Neuronal stem cell (in vitro differentiated cells): Measurements from ENCODE around the gene ANKFN1. TPM values are rescaled to one million over a fixed set of nuclear protein-coding genes. Genes with fewer than 3 reads are reported as not detected.

Source experiments
- DNase-seq: peaks from one replicate; pipeline ENCODE4 v3.0.0-alpha.2; 2013; ENCODE audit warnings: low spot score
- H2AFZ ChIP-seq: one replicate; pipeline ENCODE4 v1.6.1; 2013; ENCODE audit warnings: mild to moderate bottlenecking, low read length, inconsistent platforms
- H2AK5ac ChIP-seq: 2 replicates; pipeline ENCODE4 v1.6.1; 2013; ENCODE audit warnings: low read depth, mild to moderate bottlenecking, inconsistent platforms, low read length, moderate library complexity, mixed read lengths
- H2BK120ac ChIP-seq: 2 replicates; pipeline ENCODE4 v1.6.1; 2013; ENCODE audit warnings: low read depth, mild to moderate bottlenecking, inconsistent platforms, low read length, moderate library complexity, mixed read lengths
- H2BK12ac ChIP-seq: one replicate; pipeline ENCODE4 v1.6.1; 2013; ENCODE audit warnings: low read length, inconsistent platforms
- H2BK15ac ChIP-seq: 2 replicates; pipeline ENCODE4 v1.6.1; 2013; ENCODE audit warnings: mild to moderate bottlenecking, low read length, inconsistent platforms, mixed read lengths
- H2BK5ac ChIP-seq: one replicate; pipeline ENCODE4 v1.6.1; 2013; ENCODE audit warnings: inconsistent platforms, mild to moderate bottlenecking, low read length, moderate library complexity
- H3K14ac ChIP-seq: one replicate; pipeline ENCODE4 v1.6.1; 2013; ENCODE audit warnings: low read length, inconsistent platforms
- H3K18ac ChIP-seq: 2 replicates; pipeline ENCODE4 v1.6.1; 2013; ENCODE audit warnings: low read length, inconsistent platforms
- H3K23ac ChIP-seq: 2 replicates; pipeline ENCODE4 v1.6.1; 2013; ENCODE audit warnings: low read depth, mild to moderate bottlenecking, mixed read lengths, low read length, inconsistent platforms; ENCODE audit not compliant: poor library complexity
- H3K27ac ChIP-seq: replicated peaks from 3 replicates; pipeline ENCODE4 v1.5.1; 2013; ENCODE audit warnings: low read length, inconsistent platforms
- H3K27me3 ChIP-seq, 3 experiments: 2 replicates each; pipeline ENCODE4 v1.6.1; 2013; ENCODE audit warnings: low read length in 3 of 3, mild to moderate bottlenecking in 2 of 3, inconsistent platforms in 1 of 3, low read depth in 1 of 3, mixed read lengths in 1 of 3, moderate library complexity in 1 of 3; ENCODE audit not compliant: control insufficient read depth in 3 of 3, insufficient read depth in 3 of 3
- H3K36me3 ChIP-seq, 2 donors: replicated peaks in 1 of 2; 2 replicates each; pipeline ENCODE4 v1.6.1; 2013; ENCODE audit warnings: low read length in 2 of 2; ENCODE audit not compliant: control insufficient read depth in 2 of 2, insufficient read depth in 2 of 2
- H3K4ac ChIP-seq: 2 replicates; pipeline ENCODE4 v1.6.1; 2013; ENCODE audit warnings: inconsistent platforms, mild to moderate bottlenecking, low read length, moderate library complexity
- H3K4me1 ChIP-seq, 2 donors: 1 replicate in 1 of 2; 2 replicates in 1 of 2; pipeline ENCODE4 v1.6.1; 2013; ENCODE audit warnings: low read length in 2 of 2, low read depth in 1 of 2; ENCODE audit not compliant: control insufficient read depth in 2 of 2, insufficient read depth in 1 of 2
- H3K4me2 ChIP-seq: one replicate; pipeline ENCODE4 v1.6.1; 2013; ENCODE audit warnings: mild to moderate bottlenecking, low read length, inconsistent platforms; ENCODE audit not compliant: insufficient read depth, poor library complexity, severe bottlenecking
- H3K4me3 ChIP-seq, 2 donors: 2 replicates each; pipeline ENCODE4 v1.5.1; 2013; ENCODE audit warnings: low read length in 2 of 2, mild to moderate bottlenecking in 2 of 2, inconsistent platforms in 1 of 2, moderate library complexity in 1 of 2
- H3K79me1 ChIP-seq: one replicate; pipeline ENCODE4 v1.6.1; 2013; ENCODE audit warnings: low read depth, mild to moderate bottlenecking, inconsistent platforms, low read length, moderate library complexity
- H3K9ac ChIP-seq: one replicate; pipeline ENCODE4 v1.6.1; 2013; ENCODE audit warnings: mild to moderate bottlenecking, low read depth, low read length, inconsistent platforms; ENCODE audit not compliant: poor library complexity
- H3K9me3 ChIP-seq, 2 donors: replicated peaks in 1 of 2; 2 replicates each; pipeline versions ENCODE3 to v1.6.1; 2013; ENCODE audit warnings: low read length in 2 of 2, mild to moderate bottlenecking in 2 of 2, inconsistent platforms in 1 of 2, low read depth in 1 of 2, mixed read lengths in 1 of 2, moderate library complexity in 1 of 2; ENCODE audit not compliant: control insufficient read depth in 2 of 2, insufficient read depth in 1 of 2
- H4K8ac ChIP-seq: one replicate; pipeline ENCODE4 v1.6.1; 2013; ENCODE audit warnings: low read depth, mild to moderate bottlenecking, inconsistent platforms, low read length, moderate library complexity
- H4K91ac ChIP-seq: one replicate; pipeline ENCODE4 v1.6.1; 2013; ENCODE audit warnings: low read length, low read depth, mild to moderate bottlenecking, inconsistent platforms; ENCODE audit not compliant: poor library complexity
- WGBS, 2 donors: extraction: QIAGEN DNeasy Blood & Tissue Kit; methylation state at CpG; one replicate each; pipeline ENCODE4 v1.1.7; 2013; ENCODE audit warnings: missing lambda C conversion rate in 2 of 2, mixed read lengths in 1 of 2; ENCODE audit not compliant: insufficient read length in 2 of 2, insufficient replicate concordance in 1 of 2; ENCODE audit errors: extremely low coverage in 2 of 2; 5-methylcytosine and 5-hydroxymethylcytosine counted together
- polyA plus RNA-seq, 2 experiments: library from polyadenylated mRNA; stranded (reverse); fragments of 200-250 nt; gene quantifications; one replicate each; pipeline ENCODE4 v1.2.3, GENCODE V29; 2013

ANKFN1 gene, protein sequence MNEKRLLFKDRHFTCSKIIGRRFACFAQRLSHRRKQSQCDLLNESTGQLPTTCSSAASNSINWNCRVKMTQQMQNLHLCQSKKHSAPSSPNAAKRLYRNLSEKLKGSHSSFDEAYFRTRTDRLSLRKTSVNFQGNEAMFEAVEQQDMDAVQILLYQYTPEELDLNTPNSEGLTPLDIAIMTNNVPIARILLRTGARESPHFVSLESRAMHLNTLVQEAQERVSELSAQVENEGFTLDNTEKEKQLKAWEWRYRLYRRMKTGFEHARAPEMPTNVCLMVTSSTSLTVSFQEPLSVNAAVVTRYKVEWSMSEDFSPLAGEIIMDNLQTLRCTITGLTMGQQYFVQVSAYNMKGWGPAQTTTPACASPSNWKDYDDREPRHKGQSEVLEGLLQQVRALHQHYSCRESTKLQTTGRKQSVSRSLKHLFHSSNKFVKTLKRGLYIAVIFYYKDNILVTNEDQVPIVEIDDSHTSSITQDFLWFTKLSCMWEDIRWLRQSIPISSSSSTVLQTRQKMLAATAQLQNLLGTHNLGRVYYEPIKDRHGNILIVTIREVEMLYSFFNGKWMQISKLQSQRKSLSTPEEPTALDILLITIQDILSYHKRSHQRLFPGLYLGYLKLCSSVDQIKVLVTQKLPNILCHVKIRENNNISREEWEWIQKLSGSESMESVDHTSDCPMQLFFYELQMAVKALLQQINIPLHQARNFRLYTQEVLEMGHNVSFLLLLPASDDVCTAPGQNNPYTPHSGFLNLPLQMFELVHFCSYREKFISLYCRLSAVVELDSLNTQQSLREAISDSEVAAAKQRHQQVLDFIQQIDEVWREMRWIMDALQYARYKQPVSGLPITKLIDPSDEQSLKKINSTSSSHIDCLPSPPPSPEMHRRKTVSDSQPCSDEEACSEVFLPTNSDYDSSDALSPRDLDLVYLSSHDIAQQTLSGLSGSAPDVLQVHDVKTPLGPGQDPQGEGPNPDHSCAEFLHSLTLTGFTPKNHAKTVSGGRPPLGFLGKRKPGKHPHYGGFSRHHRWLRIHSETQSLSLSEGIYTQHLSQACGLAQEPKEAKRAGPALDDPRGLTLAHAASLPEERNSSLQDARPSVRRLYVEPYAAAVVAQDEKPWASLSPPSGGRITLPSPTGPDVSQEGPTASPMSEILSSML
- 0.40 TPM for polyA plus RNA-seq (2013, experiment 1 of 2)
- 0.48 TPM for polyA plus RNA-seq (2013, experiment 2 of 2)

DNA sequence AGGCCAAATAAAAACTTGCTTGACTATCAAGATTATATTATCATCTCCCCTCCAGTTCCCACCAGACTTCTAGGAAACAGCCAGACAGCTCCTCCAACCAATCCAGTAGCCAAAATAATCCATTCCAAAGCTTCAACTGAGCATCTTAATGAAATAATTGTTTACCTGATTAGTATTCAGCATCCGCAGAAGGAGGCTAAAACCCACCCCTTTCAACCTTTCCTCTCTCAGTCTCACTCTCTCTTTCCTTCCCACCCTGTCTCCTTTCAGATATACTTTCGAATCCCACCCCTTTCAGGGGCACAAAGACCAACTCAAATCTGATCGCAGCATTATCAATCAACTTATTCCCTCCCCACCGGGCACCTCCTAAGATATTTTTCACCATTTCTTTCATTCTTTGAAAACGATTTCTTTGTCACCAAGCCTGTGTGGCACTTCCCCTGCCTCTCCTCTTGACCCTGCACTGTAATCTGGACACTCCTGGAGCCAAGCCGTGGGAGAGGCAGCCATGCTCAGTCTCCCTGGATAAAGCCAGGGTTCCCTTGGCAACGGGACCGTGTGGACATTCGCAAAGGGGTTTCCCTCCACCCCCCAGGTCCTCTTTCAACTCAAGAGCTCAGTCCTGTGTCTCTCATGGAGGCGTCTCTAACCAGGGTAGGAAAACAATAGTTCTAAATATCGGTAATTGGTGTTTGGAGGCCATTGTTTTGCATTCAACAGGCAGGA is at the start of gene ANKFN1:
ANKFN1 (plus strand) TSS at position 602 of the 729 bp plus-strand sequence. CDS start 59,193 bp downstream, outside the sequence.
- H3K4me3 ChIP-seq = no peak within 1 kb of the TSS
- no peaks in the 10 kb centered on the region for H3K27me3 ChIP-seq
- no peak within 1 kb of the TSS for H2BK5ac ChIP-seq
- H3K79me1 ChIP-seq = no peaks in the 10 kb centered on the region
- H2BK15ac ChIP-seq = no peak within 1 kb of the TSS
- WGBS, 2 donors = no CpG with 5 or more reads among the region's 11 CpGs
- no peak within 1 kb of the TSS for H3K4me2 ChIP-seq
- H2BK120ac ChIP-seq = no peak within 1 kb of the TSS
- no peak within 1 kb of the TSS for H4K8ac ChIP-seq
- H3K18ac ChIP-seq = no peak within 1 kb of the TSS
- peak within 1 kb of the TSS; percentile 16 for H3K27ac ChIP-seq
- no peak within 1 kb of the TSS for H3K14ac ChIP-seq
- no peaks in the 10 kb centered on the region for H3K9me3 ChIP-seq
- H3K23ac ChIP-seq = no peak within 1 kb of the TSS
- H3K9ac ChIP-seq = no peak within 1 kb of the TSS
- H3K4me1 ChIP-seq = peaks cover 4 to 10% of the 10 kb centered on the region in 2 donors
- no peak for DNase-seq
- no peaks in the 10 kb centered on the region for H3K36me3 ChIP-seq
- no peak within 1 kb of the TSS for H3K4ac ChIP-seq
- no peak within 1 kb of the TSS for H4K91ac ChIP-seq
- no peak within 1 kb of the TSS for H2BK12ac ChIP-seq
- peak within 1 kb of the TSS; percentile 53 for H2AFZ ChIP-seq
- H2AK5ac ChIP-seq = no peak within 1 kb of the TSS

GRCh38 chr17:56108811-56109284 is 44.4 kb upstream of the ANKFN1 start:
- Histone ChIP-seq H2BK12ac (no peak overlapping the region), H2AK5ac (no peak overlapping the region), H4K91ac (no peak overlapping the region), H2BK5ac (no peak overlapping the region), H2AFZ (no peak overlapping the region), H4K8ac (no peak overlapping the region), H3K36me3 (no peaks in the 10 kb centered on the region), H2BK120ac (no peak overlapping the region), H3K14ac (no peak overlapping the region), H3K9me3 (no peaks in the 10 kb centered on the region), H3K23ac (no peak overlapping the region), H3K4me3 (no peak overlapping the region), H2BK15ac (no peak overlapping the region), H3K4ac (no peak overlapping the region), H3K79me1 (no peaks in the 10 kb centered on the region), H3K4me2 (no peak overlapping the region), H3K9ac (no peak overlapping the region), H3K27me3 (no peaks in the 10 kb centered on the region), H3K27ac (no peak overlapping the region), H3K4me1 (peaks cover 0 to 5% of the 10 kb centered on the region in 2 donors), H3K18ac (no peak overlapping the region)
- no peak for DNase-seq
- no CpG with 5 or more reads among the region's 2 CpGs for WGBS, 2 donors

DNA sequence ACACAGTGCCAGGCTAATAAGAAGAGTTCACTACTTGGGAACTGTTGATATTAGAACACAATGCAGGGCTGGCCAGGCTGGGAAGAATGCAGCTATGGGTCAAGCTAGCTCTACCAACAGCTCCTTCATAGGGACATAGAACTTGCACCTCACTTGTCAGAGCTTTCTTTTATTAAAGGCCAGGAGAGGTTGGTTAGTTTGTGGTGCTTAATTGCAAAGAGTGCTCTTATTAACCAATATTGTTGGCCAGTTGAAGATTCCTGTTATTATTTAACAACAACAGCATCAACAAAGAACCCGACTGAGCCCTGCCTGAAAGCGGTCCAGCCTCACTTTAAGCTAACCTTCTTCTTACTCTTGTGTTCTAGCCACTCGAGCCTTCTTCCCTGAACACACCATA is 43.4 kb upstream of the ANKFN1 start:
- H3K18ac ChIP-seq = no peak overlapping the region
- H2BK5ac ChIP-seq = no peak overlapping the region
- no peak overlapping the region for H2BK12ac ChIP-seq
- H2BK15ac ChIP-seq = no peak overlapping the region
- no peaks in the 10 kb centered on the region for H3K79me1 ChIP-seq
- no peak overlapping the region for H2BK120ac ChIP-seq
- H3K14ac ChIP-seq = no peak overlapping the region
- H2AK5ac ChIP-seq = no peak overlapping the region
- H3K9me3 ChIP-seq = no peaks in the 10 kb centered on the region
- no peak overlapping the region for H3K23ac ChIP-seq
- no peak overlapping the region for H3K9ac ChIP-seq
- H4K8ac ChIP-seq = no peak overlapping the region
- no peak overlapping the region for H3K4ac ChIP-seq
- H3K27ac ChIP-seq = no peak overlapping the region
- H3K27me3 ChIP-seq = no peaks in the 10 kb centered on the region
- no peak overlapping the region for H3K4me3 ChIP-seq
- H3K4me2 ChIP-seq = no peak overlapping the region
- no peak overlapping the region for H2AFZ ChIP-seq
- no peaks in the 10 kb centered on the region for H3K36me3 ChIP-seq
- no peak for DNase-seq
- no peak overlapping the region for H4K91ac ChIP-seq
- peaks cover 0 to 5% of the 10 kb centered on the region in 2 donors for H3K4me1 ChIP-seq
- no CpG with 5 or more reads among the region's 3 CpGs for WGBS, 2 donors
